Epithelial cell of proximal tubule (primary cell): ENCODE data around the gene AKR1B15. TPM values are rescaled to one million over a fixed set of nuclear protein-coding genes. Genes with fewer than 3 reads are reported as not detected.

Source experiments
- DNase-seq: peaks from one replicate; pipeline ENCODE4 v3.0.0-alpha.2; 2011; ENCODE audit warnings: low read depth
- H3K4me3 ChIP-seq: 2 replicates; pipeline ENCODE4 v1.5.1; 2011; ENCODE audit warnings: low read depth, mild to moderate bottlenecking, low read length
- total RNA-seq: library from RNA; depleted of rRNA; stranded (reverse); fragments of >200 nt; gene quantifications from 2 replicates; pipeline ENCODE4 v1.2.3, GENCODE V29; 2015
- TF ChIP-seq, protein P1 (sequence below): conservative IDR thresholded peaks from 2 replicates; pipeline ENCODE4 v1.5.1; 2012; ENCODE audit warnings: low read depth, mild to moderate bottlenecking, low read length

AKR1B15 gene
- total RNA-seq, 1 donor from 2014 or later = not detected

DNA sequence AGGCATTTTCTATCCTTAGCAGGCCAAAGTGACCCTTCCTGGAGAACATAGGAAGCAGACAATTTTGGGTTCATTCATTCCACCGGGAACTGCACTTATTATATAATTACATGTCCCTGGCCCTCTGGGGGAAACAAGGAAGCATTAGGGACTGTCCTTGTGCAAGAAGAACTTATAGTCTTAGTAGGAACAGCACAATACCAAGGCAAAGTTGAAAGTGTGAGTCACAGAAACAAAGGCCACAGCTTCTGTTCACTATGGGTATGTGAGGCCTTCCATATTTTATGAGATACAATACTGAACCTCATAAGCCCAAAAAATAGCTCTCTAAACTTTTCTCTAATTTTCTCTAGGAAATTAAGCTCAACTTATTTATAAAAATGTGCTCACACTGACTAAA lies 39.9 kb upstream of the AKR1B15 start:
- DNase-seq = no peak
- H3K4me3 ChIP-seq = no peak overlapping the region
- TF ChIP-seq, protein P1, sequence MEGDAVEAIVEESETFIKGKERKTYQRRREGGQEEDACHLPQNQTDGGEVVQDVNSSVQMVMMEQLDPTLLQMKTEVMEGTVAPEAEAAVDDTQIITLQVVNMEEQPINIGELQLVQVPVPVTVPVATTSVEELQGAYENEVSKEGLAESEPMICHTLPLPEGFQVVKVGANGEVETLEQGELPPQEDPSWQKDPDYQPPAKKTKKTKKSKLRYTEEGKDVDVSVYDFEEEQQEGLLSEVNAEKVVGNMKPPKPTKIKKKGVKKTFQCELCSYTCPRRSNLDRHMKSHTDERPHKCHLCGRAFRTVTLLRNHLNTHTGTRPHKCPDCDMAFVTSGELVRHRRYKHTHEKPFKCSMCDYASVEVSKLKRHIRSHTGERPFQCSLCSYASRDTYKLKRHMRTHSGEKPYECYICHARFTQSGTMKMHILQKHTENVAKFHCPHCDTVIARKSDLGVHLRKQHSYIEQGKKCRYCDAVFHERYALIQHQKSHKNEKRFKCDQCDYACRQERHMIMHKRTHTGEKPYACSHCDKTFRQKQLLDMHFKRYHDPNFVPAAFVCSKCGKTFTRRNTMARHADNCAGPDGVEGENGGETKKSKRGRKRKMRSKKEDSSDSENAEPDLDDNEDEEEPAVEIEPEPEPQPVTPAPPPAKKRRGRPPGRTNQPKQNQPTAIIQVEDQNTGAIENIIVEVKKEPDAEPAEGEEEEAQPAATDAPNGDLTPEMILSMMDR = no peak

DNA sequence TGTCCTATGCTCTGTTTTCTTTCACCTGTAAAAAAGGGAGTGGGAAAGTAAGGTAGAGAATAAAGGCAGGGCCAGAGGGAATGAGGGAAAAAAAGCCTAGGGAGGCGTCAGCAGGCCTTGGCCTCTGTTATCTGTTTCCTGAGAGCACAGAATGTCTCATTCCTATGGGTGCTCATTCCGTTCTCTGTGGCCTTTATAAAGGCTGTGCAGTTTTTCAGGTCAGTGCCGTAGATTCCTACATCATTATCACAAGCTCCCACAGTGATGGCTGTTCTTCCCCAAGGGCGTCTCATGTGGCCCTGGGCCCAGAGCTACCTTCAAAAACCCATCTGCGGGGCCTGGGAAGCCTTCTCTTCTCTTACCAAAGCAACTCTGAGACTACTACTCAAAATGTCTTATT lies 38.3 kb upstream of the AKR1B15 start:
- DNase-seq = no peak
- TF ChIP-seq, protein P1 = no peak
- no peak overlapping the region for H3K4me3 ChIP-seq

DNA sequence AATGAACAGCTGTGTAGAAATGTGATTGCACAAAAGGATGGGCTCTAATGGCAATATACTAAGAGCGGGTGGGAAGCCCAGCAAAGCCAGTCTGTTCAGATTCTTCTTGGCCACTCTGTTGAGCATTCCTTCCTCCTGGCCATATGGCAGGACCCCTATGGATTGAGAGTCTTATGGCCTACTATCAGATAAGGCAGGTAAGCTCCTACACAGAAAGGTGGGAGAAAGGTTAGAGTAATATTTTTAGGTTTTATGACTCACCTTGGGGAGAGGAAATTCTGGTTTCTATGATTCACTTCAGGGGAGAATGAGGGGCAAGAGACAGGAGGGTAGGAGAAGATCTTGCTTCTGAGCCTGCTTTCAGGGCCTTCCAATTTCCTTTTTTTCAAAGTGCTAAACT lies 36.6 kb upstream of the AKR1B15 start:
- H3K4me3 ChIP-seq = no peak overlapping the region
- TF ChIP-seq, protein P1 = no peak
- no peak for DNase-seq

GRCh38 chr7:134513169-134513752 lies 35.6 kb upstream of the AKR1B15 start:
- DNase-seq = no peak
- no peak overlapping the region for H3K4me3 ChIP-seq
- TF ChIP-seq, protein P1 = peak; percentile 88

GRCh38 chr7:134514106-134514505 lies 34.8 kb upstream of the AKR1B15 start:
- TF ChIP-seq, protein P1 = no peak
- H3K4me3 ChIP-seq = no peak overlapping the region
- DNase-seq = no peak

DNA sequence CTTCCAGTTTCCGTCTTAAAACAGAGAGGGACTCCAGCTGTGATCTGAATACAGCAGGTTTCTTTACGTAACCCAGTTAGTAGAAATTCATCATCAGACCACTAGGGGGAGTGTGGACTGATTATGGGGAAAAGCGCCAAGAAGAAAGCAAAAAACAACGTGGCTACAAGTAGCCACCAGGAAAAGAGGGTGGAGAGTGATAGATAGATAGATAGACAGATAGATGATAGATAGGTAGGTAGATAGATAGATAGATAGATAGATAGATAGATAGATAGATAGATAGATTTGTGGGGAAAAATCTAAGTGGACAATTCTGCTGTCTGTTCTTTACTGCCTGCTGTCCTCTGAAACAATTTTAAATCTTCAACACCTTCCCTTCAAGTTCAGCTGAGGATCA lies 34.2 kb upstream of the AKR1B15 start:
- DNase-seq = peak; percentile 43
- no peak overlapping the region for H3K4me3 ChIP-seq
- TF ChIP-seq, protein P1 = peak; percentile 87
